ENCODE results near the gene HOXA4. TPM values are rescaled to one million over a fixed set of nuclear protein-coding genes. Genes with fewer than 3 reads are reported as not detected.

HOXA4 gene
- total RNA-seq, 2 donors from 2014 or later = 0.55 TPM; not detected in 1

DNA sequence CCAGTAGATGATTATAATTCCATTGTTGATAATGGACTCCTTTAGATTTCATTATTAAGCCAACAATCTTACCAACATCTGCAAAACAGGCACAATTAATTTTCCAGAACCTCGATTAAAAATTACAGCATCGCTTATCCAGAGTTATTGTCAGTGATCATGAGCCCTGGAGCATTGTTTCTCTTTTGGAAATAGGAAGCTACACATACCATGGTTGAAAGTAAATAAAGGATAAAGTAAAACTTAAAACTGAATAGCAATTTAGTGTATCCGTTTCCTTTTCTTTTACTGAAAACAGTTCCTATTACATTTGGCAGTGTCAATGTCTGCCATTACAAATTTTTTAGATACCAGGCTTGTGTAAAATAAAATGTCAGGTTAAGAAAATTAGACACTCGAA is 18.2 kb downstream of the HOXA4 start:
- Mint-ChIP-seq H3K4me3 (no peak overlapping the region), H3K9me3 (no peaks in the 10 kb centered on the region), H3K27ac (no peak overlapping the region), H3K4me1 (ENCODE audit: low read depth in 2 of 2) (no peaks in the 10 kb centered on the region), H3K36me3 (no peaks in the 10 kb centered on the region), H3K27me3 (no peaks in the 10 kb centered on the region)
- no peak for ATAC-seq
- no peak for DNase-seq (ENCODE audit: low spot score)

DNA sequence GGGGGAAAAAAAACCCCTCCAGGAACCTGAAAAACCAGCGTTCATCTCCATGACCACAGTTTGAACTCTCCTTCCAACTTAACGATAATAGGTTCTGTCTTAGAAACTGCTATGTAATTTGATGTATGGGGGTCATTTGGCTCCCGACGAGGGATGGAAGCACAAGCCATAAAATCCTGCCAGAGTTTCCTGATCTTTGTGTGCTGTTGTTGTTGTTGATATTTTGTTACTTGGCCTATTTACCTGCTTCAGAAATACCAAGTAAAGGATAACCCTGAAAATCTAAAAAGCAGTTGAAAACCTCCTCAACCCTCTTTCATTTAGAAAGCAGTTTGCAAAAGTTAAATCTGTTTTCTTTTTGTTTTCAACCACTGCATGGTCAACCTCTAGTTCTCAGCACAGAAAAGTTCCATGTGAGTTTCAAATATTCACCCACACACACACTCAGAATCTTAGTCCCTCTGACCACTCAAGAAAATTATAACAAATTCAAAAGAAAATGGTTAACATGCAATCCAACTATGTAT is 18.7 kb downstream of the HOXA4 start:
- Mint-ChIP-seq H3K27me3 (no peaks in the 10 kb centered on the region), H3K27ac (no peak overlapping the region), H3K4me3 (no peak overlapping the region), H3K36me3 (no peaks in the 10 kb centered on the region), H3K9me3 (no peaks in the 10 kb centered on the region), H3K4me1 (ENCODE audit: low read depth in 2 of 2) (no peaks in the 10 kb centered on the region)
- ATAC-seq (no peak), DNase-seq (ENCODE audit: low spot score) (no peak)

DNA sequence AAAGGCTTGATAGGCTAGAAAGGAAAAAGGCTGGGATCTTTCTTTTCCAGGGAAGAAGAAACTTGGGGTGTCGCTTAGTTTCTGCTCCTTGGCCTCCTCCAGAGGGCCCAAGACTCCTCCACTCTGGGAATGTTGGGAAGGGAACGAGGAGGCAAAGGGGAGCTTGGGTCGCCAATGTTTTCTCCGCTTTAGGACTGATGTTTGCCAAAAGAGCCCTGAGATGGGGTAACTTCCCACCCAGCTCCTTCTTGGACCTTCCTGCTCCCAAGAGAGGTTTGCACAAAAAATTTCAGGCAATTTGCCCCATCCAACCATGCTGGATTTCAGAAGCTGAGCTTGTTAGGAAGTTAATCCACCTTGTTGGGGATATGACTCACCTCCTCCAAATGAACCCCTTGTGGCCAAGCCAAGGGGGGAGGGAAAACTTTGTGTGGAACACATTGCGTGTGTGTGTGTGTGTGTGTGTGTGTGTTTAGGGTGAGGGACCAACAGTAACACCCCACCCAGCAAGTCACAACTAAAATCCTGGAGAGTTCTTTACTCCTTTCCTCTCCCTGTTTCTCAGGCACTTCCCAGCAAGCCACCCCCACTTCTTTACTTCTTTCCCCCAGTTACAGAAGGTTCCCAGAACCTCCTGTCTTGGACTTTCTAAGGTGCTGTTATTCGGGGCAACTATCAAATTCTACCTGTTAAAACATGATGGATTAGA is 19.4 kb downstream of the HOXA4 start:
- H3K4me3 Mint-ChIP-seq = no peak overlapping the region
- H3K27ac Mint-ChIP-seq = no peak overlapping the region
- no peak for ATAC-seq
- no peaks in the 10 kb centered on the region for H3K36me3 Mint-ChIP-seq
- no peaks in the 10 kb centered on the region for H3K27me3 Mint-ChIP-seq
- H3K9me3 Mint-ChIP-seq = no peaks in the 10 kb centered on the region
- no peaks in the 10 kb centered on the region for H3K4me1 Mint-ChIP-seq (ENCODE audit: low read depth in 2 of 2)
- no peak for DNase-seq (ENCODE audit: low spot score)

- no peak for ATAC-seq
- H3K4me1 Mint-ChIP-seq (ENCODE audit: low read depth in 2 of 2) = no peaks in the 10 kb centered on the region
These were observed 20.1 kb downstream of the HOXA4 start for GRCh38 chr7:27110186-27111031.

DNA sequence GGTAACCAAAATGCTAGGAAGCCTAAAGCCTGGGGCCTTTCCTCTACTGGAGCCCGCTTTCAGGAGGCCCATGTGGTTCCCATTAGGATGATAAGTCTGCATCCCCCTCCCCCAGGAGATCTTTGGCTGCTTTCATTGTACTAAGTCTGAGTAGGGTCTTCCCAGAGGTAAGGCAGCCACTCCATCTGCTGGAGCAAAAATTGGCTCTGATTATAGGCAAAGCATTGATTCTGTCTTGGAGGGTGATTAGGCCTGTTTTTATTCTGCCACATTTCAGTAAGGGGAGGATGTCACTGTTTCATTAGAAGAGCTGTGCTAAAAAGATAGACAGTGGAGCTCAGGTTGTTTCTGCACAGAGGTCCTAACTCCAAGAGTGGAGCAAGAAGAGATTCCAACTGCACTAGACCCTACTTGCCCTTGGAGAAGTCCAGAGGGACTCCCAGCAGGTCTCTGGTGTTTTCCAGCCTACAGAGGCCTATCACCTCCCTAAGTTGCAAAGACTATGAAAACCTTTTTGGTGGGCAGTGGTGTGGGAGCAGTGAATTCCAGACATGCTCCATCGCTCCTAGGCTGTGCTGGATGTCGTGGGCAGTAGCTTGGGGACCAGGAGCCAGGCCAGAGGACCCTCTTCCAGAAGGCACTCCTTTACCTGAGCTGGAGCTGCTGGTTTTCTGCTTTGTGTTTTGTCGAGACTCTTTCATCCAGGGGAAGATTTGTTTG is 20.9 kb downstream of the HOXA4 start:
- Mint-ChIP-seq H3K27me3 (peaks cover 0 to 8% of the 10 kb centered on the region in 2 donors), H3K9me3 (no peaks in the 10 kb centered on the region), H3K4me3 (no peak overlapping the region), H3K36me3 (no peaks in the 10 kb centered on the region), H3K27ac (no peak overlapping the region), H3K4me1 (ENCODE audit: low read depth in 2 of 2) (no peaks in the 10 kb centered on the region)
- DNase-seq (ENCODE audit: low spot score) = no peak
- no peak for ATAC-seq

More at GRCh38 chr7:27110186-27111031, 20.1 kb downstream of the HOXA4 start:
- H3K9me3 Mint-ChIP-seq = no peaks in the 10 kb centered on the region
- no peaks in the 10 kb centered on the region for H3K36me3 Mint-ChIP-seq
- no peak overlapping the region for H3K4me3 Mint-ChIP-seq
- peaks cover 0 to 2% of the 10 kb centered on the region in 2 donors for H3K27me3 Mint-ChIP-seq
- no peak for DNase-seq (ENCODE audit: low spot score)
- H3K27ac Mint-ChIP-seq = no peak overlapping the region

DNA sequence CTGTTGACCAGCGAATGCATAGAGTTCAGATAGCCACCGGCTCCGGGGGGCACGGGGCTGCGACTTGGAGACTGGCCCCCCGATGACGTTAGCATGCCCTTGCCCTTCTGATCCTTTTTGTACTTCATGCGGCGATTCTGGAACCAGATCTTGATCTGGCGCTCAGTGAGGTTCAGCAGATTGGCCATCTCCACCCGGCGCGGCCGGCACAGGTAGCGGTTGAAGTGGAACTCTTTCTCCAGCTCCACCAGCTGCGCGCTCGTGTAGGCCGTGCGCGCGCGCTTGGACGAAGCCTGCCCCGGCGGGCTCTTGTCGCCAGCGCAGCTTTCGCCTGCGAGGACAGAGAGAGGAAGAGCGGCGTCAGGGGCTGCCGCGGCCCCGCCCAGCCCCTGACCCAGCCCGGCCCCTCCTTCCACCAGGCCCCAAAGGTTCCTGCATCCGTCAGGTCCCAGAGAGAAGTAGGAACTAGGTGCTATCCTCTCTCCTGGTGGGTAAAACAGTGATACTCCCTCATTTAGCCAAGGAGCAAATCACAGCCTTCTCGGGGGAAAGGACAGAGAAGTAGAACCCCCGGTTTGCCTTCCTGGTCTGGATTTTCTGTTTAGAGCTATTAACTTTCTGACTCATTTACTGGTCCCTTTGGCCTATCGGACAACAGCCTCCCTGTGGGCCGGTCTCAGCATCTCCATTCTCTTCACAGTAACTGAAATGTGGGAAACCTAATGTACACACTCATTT is 22.0 kb downstream of the HOXA4 start:
- DNase-seq (ENCODE audit: low spot score) (no peak), ATAC-seq (no peak)
- peaks cover 8 to 18% of the 10 kb centered on the region in 2 donors for H3K27me3 Mint-ChIP-seq
- no peaks in the 10 kb centered on the region for H3K9me3 Mint-ChIP-seq
- no peak overlapping the region for H3K4me3 Mint-ChIP-seq
- H3K36me3 Mint-ChIP-seq = no peaks in the 10 kb centered on the region
- H3K27ac Mint-ChIP-seq = no peak overlapping the region
- H3K4me1 Mint-ChIP-seq (ENCODE audit: low read depth in 2 of 2) = peaks cover 0 to 4% of the 10 kb centered on the region in 2 donors

DNA sequence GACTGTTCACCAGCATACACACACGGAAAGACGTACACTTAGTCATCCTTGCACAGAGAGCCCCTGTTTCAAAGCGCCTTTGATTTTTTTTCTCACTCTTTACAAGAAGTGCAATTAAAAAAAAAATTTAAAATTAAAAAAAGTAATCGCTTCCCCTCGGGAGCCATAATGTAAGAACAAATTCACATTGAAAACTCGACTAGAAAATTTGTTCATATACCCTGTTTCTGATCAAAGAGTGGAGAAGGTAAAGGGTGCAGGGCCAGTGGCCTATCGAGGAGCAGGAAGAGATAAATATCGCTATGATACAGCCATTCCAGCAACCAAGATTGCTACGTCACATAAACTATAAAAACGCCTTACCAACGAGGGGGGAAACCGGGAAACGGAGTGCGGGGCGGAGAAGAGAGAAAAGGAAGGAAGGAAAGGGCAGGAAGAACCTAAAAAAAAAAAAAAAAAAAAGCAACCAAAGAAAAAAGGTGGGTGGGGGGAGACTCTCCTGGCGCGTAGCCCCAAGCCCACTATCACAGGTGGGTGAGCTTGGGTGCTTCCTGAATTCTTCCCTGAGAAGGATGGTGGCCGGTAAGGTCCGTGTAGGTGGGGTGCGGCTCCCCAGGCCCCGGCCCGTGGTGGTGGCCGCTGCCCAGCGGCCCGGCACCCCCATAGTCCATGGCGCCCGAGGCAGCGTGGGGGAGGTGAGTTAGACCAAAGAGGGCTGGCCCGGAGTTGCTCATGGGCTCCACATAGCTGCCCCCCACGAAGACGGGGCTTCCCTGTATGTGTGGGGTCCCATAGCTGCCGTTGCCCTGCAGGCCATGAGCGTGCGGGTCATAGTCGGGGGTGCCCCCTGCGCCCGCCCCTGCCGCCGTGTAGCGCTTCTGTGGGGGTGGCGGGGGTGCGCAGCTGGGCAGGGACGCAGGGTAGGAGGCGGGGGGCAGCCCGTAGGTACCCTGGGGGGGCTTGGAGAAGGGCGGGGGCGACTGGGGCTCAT is 22.9 kb downstream of the HOXA4 start:
- H3K27ac Mint-ChIP-seq = no peak overlapping the region
- ATAC-seq (no peak), DNase-seq (ENCODE audit: low spot score) (no peak)
- H3K4me1 Mint-ChIP-seq (ENCODE audit: low read depth in 2 of 2) = peaks cover 4 to 9% of the 10 kb centered on the region in 2 donors
- no peaks in the 10 kb centered on the region for H3K36me3 Mint-ChIP-seq
- no peak overlapping the region for H3K4me3 Mint-ChIP-seq
- peaks cover 15 to 27% of the 10 kb centered on the region in 2 donors for H3K27me3 Mint-ChIP-seq
- no peaks in the 10 kb centered on the region for H3K9me3 Mint-ChIP-seq

GRCh38 chr7:27106901-27107240 is 23.7 kb downstream of the HOXA4 start:
- Mint-ChIP-seq H3K4me3 (no peak overlapping the region), H3K27ac (no peak overlapping the region), H3K9me3 (no peaks in the 10 kb centered on the region), H3K36me3 (no peaks in the 10 kb centered on the region), H3K27me3 (peaks cover 20 to 33% of the 10 kb centered on the region in 2 donors), H3K4me1 (ENCODE audit: low read depth in 2 of 2) (peaks cover 7 to 11% of the 10 kb centered on the region in 2 donors)
- DNase-seq (ENCODE audit: low spot score) (no peak), ATAC-seq (no peak)

GRCh38 chr7:27106181-27106900 is 24.2 kb downstream of the HOXA4 start:
- no peaks in the 10 kb centered on the region for H3K9me3 Mint-ChIP-seq
- DNase-seq (ENCODE audit: low spot score) (no peak), ATAC-seq (no peak)
- peaks cover 4% of the 10 kb centered on the region for H3K36me3 Mint-ChIP-seq
- peaks cover 7 to 15% of the 10 kb centered on the region in 2 donors for H3K4me1 Mint-ChIP-seq (ENCODE audit: low read depth in 2 of 2)
- H3K27me3 Mint-ChIP-seq = peaks cover 26 to 39% of the 10 kb centered on the region in 2 donors
- no peak overlapping the region for H3K27ac Mint-ChIP-seq
- H3K4me3 Mint-ChIP-seq = no peak overlapping the region

- no peak for DNase-seq (ENCODE audit: low spot score)
- H3K9me3 Mint-ChIP-seq = no peaks in the 10 kb centered on the region
- peaks cover 29 to 45% of the 10 kb centered on the region in 2 donors for H3K27me3 Mint-ChIP-seq
- H3K27ac Mint-ChIP-seq = no peak overlapping the region
- H3K4me3 Mint-ChIP-seq = no peak overlapping the region
- ATAC-seq = no peak
- H3K4me1 Mint-ChIP-seq (ENCODE audit: low read depth in 2 of 2) = peaks cover 7 to 15% of the 10 kb centered on the region in 2 donors
- H3K36me3 Mint-ChIP-seq = peaks cover 9% of the 10 kb centered on the region
These were observed 25.1 kb downstream of the HOXA4 start for GRCh38 chr7:27105301-27106031.

DNA sequence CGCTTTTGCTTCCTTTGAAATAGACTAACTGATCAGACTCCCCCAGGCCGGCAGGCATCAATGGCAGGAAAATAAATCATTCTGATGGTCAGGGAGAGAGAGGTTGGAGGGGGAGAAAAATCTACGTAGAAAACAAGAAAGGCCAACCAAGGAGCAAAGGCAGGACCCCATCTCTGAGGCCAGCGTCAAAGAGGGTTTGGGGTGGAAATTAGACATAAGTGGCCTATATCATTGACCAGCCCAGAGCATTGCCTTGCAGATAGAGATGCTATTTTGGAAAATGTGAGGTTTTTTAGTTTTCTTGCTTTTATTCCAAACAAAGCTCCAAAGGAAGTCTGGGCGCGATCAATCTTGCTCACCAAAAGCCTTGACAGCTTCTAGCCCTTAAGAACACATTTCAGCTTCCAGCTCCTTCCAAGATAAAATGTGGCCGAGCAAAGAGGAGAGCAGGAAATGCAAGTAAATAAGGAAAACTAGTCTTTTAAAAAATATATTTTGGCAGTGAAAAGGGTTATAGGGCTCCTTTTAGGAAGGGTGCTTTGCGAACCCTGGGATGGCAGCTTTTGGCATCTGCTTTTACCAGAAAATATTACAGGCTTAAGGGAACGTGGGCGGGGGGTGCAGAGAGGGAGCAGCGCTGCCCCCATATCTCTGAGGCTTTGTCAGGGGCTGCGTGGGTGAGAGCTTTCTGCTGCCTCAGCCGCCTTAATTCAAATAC is 26.1 kb downstream of the HOXA4 start:
- peaks cover 7 to 19% of the 10 kb centered on the region in 2 donors for H3K4me1 Mint-ChIP-seq (ENCODE audit: low read depth in 2 of 2)
- H3K9me3 Mint-ChIP-seq = no peaks in the 10 kb centered on the region
- H3K27ac Mint-ChIP-seq = no peak overlapping the region
- ATAC-seq (no peak), DNase-seq (ENCODE audit: low spot score) (no peak)
- H3K36me3 Mint-ChIP-seq = peaks cover 17% of the 10 kb centered on the region
- no peak overlapping the region for H3K4me3 Mint-ChIP-seq
- H3K27me3 Mint-ChIP-seq = peaks cover 31 to 54% of the 10 kb centered on the region in 2 donors

Data from natural killer cell treated with Interleukin-12 subunit alpha and Interleukin-12 subunit beta and Interleukin-15 and Interleukin-18, amount 100 ng/mL, for 72 hours (primary cell).